Right atrium auricular region (tissue), 2 donors: Measurements from ENCODE around the gene RRP9. TPM values are rescaled to one million over a fixed set of nuclear protein-coding genes. Genes with fewer than 3 reads are reported as not detected.

Experiments
- DNase-seq: peaks from one replicate; pipeline ENCODE4 v3.0.0-alpha.2; 2019; ENCODE audit warnings: low spot score
- H3K27ac ChIP-seq, 2 donors: fragments of 200-600 bp; sonication (generic); 1 replicate in 1 of 2; 2 replicates in 1 of 2; pipeline ENCODE4 v1.5.1; 2016 to 2019
- H3K27me3 ChIP-seq, 2 donors: fragments of 200-600 bp; sonication (generic); one replicate each; pipeline versions ENCODE4 v1.5.1 to v1.6.0; 2017 to 2019
- H3K36me3 ChIP-seq: fragments of 200-600 bp; sonication (generic); one replicate; pipeline ENCODE4 v1.5.1; 2016
- H3K4me1 ChIP-seq, 2 donors: fragments of 200-600 bp; sonication (generic); one replicate each; pipeline versions ENCODE4 v1.5.1 to v1.6.0; 2017 to 2019
- H3K4me3 ChIP-seq, 2 donors: fragments of 200-600 bp; sonication (generic); 1 replicate in 1 of 2; 2 replicates in 1 of 2; pipeline ENCODE4 v1.5.1; 2017 to 2019; ENCODE audit warnings: mild to moderate bottlenecking in 1 of 2, moderate library complexity in 1 of 2
- H3K9me3 ChIP-seq, 2 donors: fragments of 200-600 bp; sonication (generic); one replicate each; pipeline ENCODE4 v1.5.1; 2019
- CTCF ChIP-seq, 2 donors: fragments of 200-600 bp; sonication (generic); IDR thresholded peaks; one replicate each; pipeline ENCODE4 v1.5.1; 2019; ENCODE audit warnings: antibody characterized with exemption in 2 of 2
- total RNA-seq, 2 donors: library from RNA; depleted of rRNA; stranded (reverse); fragments of >200 nt; gene quantifications; one replicate each; pipeline ENCODE4 v1.1.0, GENCODE V29; 2016

The RRP9 gene
- total RNA-seq, 2 donors from 2014 or later, result 6.3 to 11.1 TPM

- DNase-seq, result peak; percentile 28
- H3K27ac ChIP-seq, result no peak overlapping the region
- peaks cover 59% of the 10 kb centered on the region for H3K36me3 ChIP-seq
- no peak for TF ChIP-seq CTCF (IDR thresholded peaks at IDR 0.05)
- no peaks in the 10 kb centered on the region for H3K4me1 ChIP-seq
- no peaks in the 10 kb centered on the region for H3K9me3 ChIP-seq
- H3K4me3 ChIP-seq, result no peak overlapping the region
- no peaks in the 10 kb centered on the region for H3K27me3 ChIP-seq
These were observed 7.4 kb downstream of the RRP9 start for GRCh38 chr3:51934139-51934850.

DNA sequence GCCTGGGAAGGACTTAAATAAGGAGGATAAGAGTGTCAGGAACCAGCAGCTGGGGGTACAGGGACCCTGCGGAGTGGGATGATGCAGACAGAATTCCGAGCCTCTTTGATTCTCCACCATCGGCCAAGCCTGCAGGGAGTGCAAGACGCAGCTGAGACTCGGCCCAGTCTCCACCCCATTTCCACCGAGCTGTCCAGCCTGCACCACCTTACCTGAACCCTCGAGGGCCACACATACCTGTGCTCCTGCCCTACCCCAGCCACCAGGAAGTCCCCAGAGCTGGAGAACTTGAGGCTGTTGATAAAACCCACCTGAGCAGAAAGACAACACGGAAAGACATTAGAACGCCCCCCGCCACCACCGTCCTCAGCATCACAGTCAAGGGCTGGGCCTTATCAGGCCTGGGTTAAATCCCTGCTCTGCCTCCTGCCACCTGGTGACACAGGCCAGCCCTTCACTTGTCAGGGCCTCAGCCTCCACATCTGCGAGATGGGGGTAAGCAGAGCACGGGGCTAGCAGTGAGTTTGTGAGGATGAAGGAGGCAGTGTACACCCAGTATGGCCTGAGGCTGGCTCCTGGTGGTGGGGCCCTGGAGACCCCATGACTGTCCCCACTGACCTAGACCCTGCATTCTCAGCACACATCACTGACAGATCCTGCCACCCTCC lies 8.1 kb downstream of the RRP9 start:
- Histone ChIP-seq H3K27ac (no peak overlapping the region), H3K27me3 (no peaks in the 10 kb centered on the region), H3K4me3 (no peak overlapping the region), H3K9me3 (no peaks in the 10 kb centered on the region), H3K36me3 (peaks cover 58% of the 10 kb centered on the region), H3K4me1 (no peaks in the 10 kb centered on the region)
- no peak for TF ChIP-seq CTCF (IDR thresholded peaks at IDR 0.05)
- peak; percentile 18 for DNase-seq

DNA sequence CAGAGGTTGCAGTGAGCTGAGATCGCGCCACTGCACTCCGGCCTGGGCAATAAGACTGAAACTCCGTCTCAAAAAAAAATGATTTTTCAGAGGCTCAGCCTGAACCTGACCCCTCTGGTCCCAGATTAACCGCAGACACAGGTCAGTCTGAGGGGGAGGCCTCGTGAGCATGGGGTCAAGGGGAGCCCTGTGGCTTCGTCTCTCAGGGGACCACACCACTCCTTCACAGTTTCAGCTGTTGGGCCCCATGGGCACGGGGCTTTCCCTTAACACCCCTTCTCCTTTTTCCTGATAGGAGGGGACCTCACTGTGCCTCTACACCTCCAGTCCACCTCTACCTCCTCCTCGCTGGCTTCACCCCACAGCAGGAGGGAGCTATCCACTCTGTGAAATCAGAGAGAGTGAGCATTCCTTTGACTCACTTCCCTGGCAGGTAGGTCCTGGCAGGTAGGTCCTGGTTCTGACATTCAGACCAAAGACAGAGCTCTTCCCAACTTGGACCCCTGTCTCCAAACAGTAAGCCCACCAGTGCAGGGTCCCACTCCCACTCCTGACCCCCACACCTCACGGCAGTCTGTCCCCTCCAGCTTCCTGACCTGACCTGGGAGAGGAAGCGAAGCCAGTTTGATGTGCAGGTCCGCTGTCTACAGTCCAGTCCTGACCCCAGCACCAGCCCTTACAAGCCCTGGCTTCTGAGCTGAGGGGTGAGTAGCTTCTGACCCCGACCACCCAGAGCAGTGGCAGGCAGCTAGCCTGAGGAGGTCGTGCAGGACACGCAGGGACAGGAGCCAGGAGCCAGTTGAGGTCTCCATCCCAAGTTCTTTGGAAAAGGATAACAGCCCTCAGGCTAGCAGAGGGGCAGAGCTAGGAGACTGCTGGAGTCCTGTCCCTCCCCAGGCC lies 9.0 kb downstream of the RRP9 start:
- peak; percentile 28 for DNase-seq
- no peak for TF ChIP-seq CTCF (IDR thresholded peaks at IDR 0.05)
- no peaks in the 10 kb centered on the region for H3K9me3 ChIP-seq
- no peaks in the 10 kb centered on the region for H3K4me1 ChIP-seq
- H3K27me3 ChIP-seq, result no peaks in the 10 kb centered on the region
- H3K27ac ChIP-seq, result no peak overlapping the region
- no peak overlapping the region for H3K4me3 ChIP-seq
- peaks cover 49% of the 10 kb centered on the region for H3K36me3 ChIP-seq

DNA sequence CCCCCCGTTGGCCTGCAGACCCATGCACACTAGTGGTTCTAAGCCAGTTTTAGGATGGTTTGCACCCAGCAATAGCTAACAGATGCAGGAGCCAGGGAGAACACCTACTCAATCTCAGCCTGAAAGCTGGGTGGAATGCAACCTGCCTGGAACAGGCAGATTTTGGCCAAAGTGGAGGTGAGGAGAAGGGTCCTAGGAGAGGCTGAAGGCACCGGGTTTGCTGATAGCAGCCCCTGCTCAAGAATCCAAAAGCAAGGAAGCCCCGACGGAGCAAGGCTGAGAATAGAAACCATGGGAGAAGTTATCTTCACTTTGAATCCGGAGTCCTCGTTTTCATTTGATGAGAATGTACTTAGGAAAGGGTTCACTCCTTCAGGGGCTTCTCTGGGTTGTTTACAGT lies 9.9 kb downstream of the RRP9 start:
- no peak for TF ChIP-seq CTCF (IDR thresholded peaks at IDR 0.05)
- peak; percentile 11 for DNase-seq
- no peaks in the 10 kb centered on the region for H3K27me3 ChIP-seq
- no peaks in the 10 kb centered on the region for H3K9me3 ChIP-seq
- H3K27ac ChIP-seq, result no peak overlapping the region
- no peak overlapping the region for H3K4me3 ChIP-seq
- no peaks in the 10 kb centered on the region for H3K4me1 ChIP-seq
- H3K36me3 ChIP-seq, result peaks cover 39% of the 10 kb centered on the region

DNA sequence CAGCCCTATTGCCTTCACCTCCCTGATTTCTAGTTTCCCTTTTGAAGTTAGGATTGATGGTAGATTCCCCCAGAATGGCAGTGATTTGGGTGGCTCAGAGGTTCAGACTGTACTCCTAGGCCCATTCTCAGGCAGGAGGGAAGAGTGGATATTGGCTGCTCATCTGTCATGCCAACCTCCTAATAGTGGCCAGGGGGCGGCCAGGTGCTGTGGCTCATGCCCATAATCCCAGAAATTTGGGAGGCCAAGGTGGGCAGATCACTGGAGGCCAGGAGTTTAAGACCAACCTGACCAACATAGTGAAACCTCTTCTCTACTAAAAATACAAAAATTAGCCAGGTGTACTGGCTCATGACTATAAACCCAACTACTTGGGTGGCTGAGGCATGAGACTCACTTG lies 11.3 kb downstream of the RRP9 start:
- peak; percentile 32 for DNase-seq
- H3K9me3 ChIP-seq, result no peaks in the 10 kb centered on the region
- no peaks in the 10 kb centered on the region for H3K4me1 ChIP-seq
- no peak overlapping the region for H3K4me3 ChIP-seq
- H3K27me3 ChIP-seq, result no peaks in the 10 kb centered on the region
- H3K27ac ChIP-seq, result no peak overlapping the region
- no peak for TF ChIP-seq CTCF (IDR thresholded peaks at IDR 0.05)
- H3K36me3 ChIP-seq, result peaks cover 26% of the 10 kb centered on the region
